GM19023 (cell line): Measurements from ENCODE around the gene ABHD12.
A peak's percentile ranks its signal among the peaks of the same experiment; 100 is the strongest.

Experiments used
- ATAC-seq: cut with Tn5 transposase; IDR thresholded peaks from one replicate; pipeline ENCODE4 v1.9.1; 2021; ENCODE audit warnings: mild to moderate bottlenecking, moderate library complexity; ENCODE audit not compliant: unreplicated experiment

ABHD12 gene

GRCh38 chr20:25308671-25309394 lies 81.8 kb downstream of the ABHD12 start:
- no peak for ATAC-seq

DNA sequence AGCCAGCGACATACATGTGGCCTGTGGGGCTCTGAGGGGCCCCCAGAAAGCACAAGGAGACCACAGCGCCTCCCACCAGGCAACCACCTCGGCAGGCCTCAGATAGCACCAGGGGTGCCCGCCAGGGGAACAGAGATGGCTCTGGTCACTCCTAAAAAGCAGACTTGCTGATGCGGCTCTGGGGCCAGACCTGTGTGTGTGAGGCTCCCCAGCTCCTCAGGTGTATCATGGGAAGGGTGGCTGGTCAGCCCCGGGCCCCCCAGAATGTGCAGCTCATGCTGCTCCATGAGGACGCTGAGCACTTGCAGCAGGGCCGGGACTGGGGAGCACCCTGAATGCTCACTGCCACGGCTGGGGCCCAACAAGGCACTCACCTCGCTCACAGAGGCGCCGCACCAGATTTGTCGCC lies 82.5 kb downstream of the ABHD12 start:
- ATAC-seq: no peak

DNA sequence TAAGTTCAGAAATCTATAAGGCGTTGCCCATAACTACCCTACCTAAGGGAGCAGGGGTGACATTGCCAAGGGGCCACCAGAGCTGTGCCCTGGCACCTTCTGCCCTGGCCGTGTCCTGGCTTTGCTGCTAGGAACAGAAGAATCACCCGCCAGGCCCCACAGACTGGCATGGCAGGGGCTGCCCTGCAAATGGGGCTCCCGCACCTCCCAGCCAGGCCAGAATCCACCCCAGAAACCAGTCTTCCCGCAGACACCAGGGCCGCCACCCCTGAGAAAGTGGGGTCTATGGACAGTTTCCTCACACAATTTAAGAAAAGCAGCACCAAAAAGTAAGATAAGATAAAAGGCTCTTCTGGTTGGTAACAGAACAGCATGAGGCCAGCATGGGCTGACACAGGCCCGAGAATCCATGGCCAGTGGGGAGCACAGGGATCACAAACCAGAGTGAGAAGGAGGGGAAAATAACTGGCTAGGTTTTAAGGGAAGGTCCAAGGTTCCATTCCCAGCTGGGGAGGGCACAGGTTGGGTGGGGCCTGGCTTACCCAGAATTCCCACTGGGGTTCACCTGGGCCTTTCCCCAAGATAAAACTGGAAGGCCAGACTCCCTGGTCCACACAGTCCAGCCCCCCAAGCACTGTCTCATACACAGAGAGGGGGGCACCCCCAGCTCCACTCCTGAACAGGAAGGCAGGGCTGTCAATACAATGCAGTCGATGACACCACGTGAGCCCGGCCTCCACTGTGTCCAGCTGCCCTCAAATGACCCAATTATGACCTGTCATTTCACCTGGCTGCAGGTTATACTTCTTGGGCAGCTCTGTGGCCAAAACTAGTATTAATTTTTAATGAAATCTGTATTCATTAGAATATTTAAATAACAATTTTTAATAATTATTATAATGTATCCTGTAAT lies 83.4 kb downstream of the ABHD12 start:
- no peak for ATAC-seq

DNA sequence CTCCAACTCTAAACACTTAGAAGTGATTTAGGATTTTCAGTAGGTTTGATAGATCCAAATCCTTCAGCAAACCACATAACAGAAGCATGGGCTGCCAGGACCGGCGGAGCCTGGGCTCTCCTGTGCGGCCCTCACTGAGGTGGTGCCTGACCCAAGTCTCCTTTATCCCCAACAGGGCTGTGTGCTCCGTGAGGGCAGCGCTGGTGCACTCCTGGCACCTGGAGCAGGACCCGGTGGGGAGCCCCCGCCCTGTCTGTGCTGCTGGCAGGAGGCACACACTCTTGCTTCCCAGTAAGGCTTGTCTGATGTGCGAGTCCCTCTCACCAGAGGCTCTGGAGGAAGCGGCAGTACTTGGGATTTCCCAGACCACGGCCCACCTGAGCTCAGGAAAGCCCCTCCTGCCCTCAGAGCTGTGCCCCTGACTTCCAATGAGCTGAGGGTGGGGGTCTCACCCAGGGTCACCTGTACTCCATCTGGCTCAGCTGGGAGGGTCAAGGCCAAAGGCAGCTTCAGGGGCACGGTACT lies 86.5 kb downstream of the ABHD12 start:
- ATAC-seq: no peak

GRCh38 chr20:25303292-25304024 lies 87.2 kb downstream of the ABHD12 start:
- no peak for ATAC-seq

- ATAC-seq: no peak
These were observed 88.0 kb downstream of the ABHD12 start for GRCh38 chr20:25302596-25302995.

DNA sequence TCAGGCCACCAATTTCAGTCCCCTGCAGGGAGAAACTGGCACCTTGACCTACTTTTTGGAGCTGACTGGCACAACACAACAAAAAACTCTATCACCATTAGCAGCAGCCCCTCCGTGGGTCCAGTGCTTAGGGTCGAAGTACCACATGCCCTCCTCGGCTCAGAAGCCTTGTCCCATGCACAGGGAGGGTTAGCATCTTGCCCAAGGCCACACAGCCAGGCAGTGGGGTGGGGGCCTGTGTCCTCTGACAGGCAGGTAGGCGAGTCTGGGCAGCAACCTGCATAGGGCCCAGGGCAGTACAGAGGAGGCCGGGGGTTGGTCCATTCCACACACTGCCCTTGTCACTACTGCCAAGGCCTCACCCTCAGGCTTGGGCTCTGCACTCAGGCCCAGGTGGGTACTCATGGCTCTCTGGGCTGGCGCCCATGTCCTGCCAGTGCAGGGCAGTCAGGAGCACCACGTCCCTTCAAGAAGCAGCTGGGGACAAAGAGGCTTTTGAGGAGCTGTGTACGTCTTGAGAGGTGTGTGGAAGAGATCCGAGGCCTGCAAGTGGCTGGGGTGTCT lies 89.2 kb downstream of the ABHD12 start:
- no peak for ATAC-seq

DNA sequence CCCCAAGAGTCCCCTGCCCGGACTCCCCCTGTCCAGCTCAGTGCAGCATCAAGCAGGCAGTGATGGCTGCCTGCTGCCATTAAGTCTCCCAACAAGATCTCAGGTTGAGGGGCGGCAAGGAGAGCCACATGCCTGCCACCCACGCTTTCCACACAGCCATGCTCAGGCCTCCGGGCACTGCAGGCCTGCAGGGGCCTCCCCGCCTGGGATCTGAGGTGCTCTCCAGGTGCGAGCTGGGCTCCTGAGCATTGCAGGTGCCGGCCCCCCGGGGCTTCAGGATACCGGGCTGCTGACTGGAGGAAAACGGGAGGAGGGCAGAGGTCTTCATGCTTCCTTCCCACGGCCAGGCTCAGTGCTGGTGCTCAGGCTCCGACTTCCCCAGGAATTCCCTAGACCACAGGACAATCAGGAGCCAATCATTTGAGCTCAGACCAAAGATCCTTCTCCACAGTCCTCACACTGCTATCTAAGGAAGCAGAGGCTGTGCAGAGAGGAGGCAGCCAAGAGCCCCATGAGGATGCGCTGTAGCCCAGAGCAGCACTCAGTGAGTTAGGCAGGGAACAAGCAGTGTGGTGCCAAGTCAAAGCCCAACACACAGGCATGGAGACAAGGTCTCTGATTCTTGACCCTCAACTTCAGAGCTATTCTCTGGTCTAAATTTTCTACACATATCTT lies 90.0 kb downstream of the ABHD12 start:
- no peak for ATAC-seq

- no peak for ATAC-seq
These were observed 90.8 kb downstream of the ABHD12 start for GRCh38 chr20:25299806-25300205.

DNA sequence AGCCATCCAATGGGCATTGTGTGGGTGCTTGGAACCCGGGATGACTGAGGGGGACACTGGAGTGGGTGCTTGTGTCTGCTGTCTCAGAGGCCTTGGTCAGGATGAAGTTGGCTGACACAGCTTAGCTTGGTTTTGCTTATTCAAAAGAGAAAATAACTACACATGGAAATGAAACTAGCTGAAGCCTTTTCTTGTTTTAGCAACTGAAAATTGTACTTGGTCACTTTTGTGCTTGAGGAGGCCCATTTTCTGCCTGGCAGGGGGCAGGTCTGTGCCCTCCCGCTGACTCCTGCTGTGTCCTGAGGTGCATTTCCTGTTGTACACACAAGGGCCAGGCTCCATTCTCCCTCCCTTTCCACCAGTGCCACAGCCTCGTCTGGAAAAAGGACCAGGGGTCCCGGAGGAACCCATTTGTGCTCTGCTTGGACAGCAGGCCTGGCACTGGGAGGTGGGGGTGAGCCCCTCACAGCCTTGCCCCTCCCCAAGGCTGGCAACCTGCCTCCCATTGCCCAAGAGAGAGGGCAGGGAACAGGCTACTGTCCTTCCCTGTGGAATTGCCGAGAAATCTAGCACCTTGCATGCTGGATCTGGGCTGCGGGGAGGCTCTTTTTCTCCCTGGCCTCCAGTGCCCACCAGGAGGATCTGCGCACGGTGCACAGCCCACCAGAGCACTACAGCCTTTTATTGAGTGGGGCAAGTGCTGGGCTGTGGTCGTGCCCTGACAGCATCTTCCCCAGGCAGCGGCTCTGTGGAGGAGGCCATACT lies 93.3 kb downstream of the ABHD12 start:
- ATAC-seq: peak; percentile 56

- peak; percentile 34 for ATAC-seq
These were observed 94.2 kb downstream of the ABHD12 start for GRCh38 chr20:25296094-25297093.

DNA sequence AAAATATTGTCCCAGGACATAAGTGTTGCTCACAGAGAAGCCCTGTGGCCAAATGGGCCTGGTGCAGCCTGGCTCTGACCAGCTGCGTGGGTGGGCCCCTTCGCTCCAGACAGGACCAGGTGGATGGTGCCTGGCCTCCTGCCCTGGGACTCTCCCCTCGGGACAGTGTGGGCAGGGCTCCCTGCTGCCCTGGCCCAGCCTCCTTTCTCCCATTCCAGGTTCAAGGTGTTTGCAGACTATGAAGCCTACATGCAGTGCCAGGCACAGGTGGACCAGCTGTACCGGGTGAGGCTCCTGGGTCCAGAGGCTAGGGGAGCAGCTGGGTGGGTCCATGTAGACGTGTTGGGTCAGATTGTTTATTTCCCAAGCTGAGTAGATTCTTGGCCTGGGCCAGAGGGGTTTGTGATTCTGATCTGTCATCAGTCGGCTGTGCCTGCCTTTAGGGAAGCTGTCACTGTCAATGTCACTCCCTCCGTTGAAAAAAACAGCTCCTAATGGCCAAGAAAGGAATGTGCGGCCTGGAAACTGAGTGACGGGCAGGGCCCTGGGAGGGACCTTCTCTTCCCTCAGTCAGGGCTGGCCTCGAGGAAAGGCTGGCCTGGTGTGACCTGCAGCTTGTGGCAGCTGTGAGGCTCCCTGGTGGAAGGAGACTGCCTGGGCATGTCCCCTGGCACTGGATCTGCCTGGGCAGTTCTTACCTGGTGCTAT lies 95.1 kb downstream of the ABHD12 start:
- no peak for ATAC-seq

GRCh38 chr20:25294459-25295385 lies 95.9 kb downstream of the ABHD12 start:
- ATAC-seq: no peak

DNA sequence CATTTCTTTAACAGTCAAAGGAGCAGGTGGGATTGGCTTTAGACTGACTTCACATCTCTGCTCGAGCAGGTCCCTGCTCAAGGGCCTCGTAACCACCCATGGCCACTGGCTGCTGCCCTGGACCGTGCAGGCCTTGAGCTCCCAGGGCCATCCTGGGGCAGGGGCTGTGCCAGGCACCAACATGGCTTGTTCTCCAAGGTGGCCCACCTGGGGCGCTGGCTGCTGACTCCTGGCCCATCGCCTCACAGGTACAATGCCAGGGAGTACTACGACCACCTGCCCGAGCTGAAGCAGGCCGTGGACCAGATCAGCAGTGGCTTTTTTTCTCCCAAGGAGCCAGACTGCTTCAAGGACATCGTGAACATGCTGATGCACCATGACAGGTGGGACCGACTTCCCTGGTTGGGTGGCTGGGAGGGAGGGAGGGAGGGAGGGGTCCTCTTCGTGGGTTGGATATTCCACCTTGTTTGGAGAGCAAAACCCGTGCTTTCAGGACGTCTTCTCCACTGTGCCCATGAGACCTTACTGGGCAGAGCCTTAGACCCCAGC lies 96.7 kb downstream of the ABHD12 start:
- ATAC-seq: no peak

GRCh38 chr20:25293507-25293906 lies 97.1 kb downstream of the ABHD12 start:
- no peak for ATAC-seq

DNA sequence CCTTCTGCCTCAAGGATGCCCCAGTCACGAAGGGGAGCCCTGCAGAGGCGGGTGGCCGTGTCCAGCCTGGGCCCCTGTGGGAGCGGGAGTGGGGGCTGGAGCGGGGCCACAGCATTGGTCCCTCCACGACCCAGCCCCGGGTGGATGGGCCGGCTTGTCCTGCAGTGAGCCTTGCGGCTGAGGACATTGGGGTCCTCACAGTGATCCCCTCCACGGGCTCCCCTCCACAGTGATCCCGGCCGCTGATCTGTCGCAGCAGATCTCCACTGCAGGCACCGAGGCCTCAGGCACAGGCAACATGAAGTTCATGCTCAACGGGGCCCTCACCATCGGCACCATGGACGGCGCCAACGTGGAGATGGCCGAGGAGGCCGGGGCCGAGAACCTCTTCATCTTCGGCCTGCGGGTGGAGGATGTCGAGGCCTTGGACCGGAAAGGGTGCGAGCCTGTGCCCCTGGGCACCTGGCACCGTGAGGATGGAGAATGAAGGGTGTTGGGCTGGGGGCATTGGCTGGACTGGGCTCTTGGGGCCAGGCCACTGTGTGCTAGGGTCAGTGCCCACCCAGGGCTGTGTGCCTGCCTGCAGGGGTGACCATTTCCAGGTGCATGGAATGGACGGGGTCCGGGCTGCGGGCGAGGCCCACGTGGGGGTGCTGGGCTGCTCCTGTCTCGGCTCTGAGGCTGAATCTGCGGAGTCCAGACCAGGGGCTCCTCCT lies 98.3 kb downstream of the ABHD12 start:
- no peak for ATAC-seq
